GM19397 (cell line): ENCODE measurements around the gene BLOC1S1.

Experiments used
- ATAC-seq: cut with Tn5 transposase; IDR thresholded peaks from one replicate; pipeline ENCODE4 v1.9.1; 2021; ENCODE audit warnings: mild to moderate bottlenecking, moderate library complexity; ENCODE audit not compliant: unreplicated experiment

Gene BLOC1S1

GRCh38 chr12:55694188-55694515 lies 21.7 kb upstream of the BLOC1S1 start:
- ATAC-seq, result no peak

DNA sequence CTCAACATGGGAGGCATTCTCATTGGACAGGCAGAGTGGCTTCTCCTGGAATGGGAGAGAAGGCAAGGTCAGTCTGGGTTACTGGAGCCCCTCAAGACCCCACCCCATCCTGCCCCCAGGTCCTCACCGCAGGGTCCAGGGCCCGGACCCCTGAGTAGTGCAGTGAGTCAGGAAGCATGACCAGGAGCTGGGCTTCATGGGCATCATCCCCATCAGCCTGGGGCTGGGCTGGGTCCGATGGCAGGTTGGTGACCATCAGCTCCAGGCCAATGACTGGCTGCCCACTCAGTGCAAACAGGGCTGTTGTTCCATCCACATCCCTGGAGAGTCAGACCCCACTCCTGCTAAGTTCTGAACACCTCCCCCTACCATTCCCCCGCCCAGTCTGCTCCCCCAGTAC lies 21.2 kb upstream of the BLOC1S1 start:
- no peak for ATAC-seq

DNA sequence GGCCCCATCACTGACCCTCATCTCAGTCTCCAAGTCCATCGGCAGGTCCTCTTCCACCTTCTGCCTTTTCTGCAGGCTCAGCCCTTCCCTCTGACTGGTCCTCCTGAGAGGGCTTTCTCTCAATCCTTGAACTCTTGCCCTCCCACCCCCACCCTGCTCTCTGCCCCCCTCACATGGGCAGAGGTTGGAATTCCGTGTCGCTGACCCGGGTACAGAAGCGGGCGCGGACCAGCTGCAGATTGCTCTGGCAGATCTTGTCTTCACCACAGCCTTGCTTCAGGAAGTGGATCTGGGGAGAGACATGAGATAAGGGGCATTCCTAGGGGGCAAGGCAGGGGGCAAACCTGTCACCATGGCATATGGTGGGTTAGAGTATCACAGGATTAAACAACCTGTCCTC lies 20.5 kb upstream of the BLOC1S1 start:
- no peak for ATAC-seq

DNA sequence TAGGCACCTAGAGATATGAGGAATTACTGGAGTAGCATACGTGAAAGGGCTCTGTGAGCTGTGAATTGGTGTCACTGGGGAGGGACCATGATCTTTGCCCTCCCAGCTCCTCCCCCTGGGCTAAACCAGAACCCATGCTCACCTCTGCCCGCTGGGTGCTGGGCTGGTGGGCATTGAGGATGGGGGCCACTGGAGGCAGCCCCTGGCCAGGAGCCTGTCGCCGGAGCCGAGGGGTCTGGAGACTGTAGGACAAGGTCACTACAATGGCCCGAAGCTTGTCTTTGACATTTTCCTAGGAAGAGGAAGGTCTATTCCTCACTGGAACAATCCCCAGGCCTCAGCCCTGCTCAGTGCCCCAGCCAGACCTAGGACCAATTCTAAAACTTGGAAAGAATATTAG lies 19.7 kb upstream of the BLOC1S1 start:
- no peak for ATAC-seq

DNA sequence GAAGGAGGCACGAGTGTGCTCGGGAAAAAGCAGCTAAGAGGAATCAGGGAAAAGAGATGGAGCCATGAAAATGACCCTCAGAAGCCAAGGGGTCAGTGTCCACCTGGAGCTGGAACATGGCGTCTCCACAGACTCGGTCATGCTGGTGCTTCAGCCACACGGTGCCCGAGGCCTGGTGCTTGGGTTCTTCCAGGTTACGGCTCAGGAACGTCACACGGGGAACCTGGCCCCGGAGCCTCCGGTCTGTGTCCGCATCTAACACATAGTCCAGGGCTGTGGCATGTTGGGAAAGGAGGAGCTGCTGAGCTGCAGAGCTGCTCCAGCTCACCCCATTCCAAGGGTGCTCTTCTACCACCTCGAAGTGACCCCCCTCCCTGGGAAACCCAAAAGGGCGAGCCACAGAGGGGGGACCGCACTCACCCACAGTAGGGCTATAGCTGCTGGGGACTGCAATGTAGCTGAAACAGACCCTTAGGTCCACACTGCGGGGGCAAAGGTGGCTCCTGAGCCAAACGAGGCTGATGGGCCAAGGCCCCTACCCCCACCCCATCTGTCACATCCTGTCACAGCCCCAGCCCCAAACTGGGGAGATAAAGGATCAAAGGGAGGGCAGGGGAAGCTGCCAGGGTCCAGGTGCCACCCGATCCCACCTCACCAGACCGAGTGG lies 18.9 kb upstream of the BLOC1S1 start:
- ATAC-seq, result no peak

DNA sequence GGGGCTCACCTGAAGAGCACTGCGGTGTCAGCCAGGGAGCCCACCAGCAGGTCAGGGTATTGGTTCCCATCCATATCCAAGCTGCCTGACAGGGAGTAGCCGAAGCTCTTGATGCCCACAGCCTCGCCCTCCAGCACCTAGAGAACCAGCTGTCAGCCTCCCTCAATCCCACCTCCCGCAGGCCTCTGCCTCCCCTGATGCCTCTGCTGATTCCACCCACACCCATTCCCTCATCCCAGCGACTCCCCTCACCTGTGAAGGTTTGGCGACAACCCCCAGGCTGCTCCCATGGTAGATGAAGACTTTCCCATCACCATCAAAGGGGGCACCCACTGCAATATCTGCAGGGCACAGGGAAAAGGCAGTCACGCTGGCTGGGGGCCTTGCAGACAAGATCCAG lies 18.2 kb upstream of the BLOC1S1 start:
- ATAC-seq, result no peak

DNA sequence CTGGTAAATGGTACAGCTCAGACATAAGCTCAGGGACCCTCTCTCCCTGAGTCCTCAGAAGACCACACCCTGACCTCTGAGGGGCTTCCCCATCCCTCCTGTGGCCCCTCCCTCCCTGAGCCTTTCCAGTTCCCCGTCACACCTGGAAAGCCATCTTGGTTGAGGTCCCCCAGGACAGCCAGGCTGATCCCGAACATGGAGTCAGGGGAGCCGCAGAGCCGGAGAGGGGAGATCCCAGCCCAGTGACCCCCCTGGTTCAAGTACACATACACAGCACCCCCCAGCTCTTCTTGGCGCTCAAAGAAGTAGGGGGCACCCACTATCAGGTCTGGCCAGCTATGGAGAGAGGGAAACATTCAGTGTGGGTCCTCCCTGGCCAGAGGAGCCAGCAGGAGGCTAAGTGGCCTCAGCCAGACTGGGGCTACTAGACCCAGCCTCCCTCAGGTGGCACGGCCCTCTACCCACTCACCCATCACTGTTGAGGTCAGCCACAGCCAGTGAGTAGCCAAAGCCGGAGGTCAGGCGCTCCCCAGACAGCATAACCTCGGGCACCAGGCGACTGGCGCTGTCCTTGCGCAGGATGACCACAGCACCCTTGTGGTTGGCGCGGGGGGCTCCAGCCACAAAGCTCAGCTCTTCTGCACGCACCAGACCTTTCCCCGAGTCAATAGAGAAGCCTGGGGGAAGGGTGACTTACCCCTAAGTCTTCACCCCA lies 17.4 kb upstream of the BLOC1S1 start:
- ATAC-seq, result no peak

DNA sequence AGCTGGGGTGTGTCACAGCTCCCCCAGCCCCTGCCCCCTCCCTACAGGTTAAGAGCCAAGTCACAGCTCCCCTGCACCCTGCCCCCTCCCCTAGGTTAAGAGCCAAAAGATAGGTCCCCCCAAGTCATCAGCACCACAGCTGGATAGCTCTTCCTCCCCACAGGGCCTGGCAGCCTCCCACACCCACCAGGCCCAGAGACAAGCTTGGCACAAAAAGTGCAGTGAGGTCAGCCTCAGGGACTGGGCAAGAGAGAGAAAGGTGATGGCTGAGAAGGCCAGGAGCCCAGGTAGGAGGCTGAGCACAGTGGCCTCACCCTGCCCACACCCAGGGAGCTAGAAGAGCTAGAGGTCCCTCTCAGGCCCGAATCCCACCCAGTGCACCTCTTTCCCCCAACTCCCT lies 16.9 kb upstream of the BLOC1S1 start:
- no peak for ATAC-seq

- no peak for ATAC-seq
Observed at GRCh38 chr12:55699471-55700055, 16.3 kb upstream of the BLOC1S1 start.

- no peak for ATAC-seq
Observed at GRCh38 chr12:55700255-55701018, 15.4 kb upstream of the BLOC1S1 start.

DNA sequence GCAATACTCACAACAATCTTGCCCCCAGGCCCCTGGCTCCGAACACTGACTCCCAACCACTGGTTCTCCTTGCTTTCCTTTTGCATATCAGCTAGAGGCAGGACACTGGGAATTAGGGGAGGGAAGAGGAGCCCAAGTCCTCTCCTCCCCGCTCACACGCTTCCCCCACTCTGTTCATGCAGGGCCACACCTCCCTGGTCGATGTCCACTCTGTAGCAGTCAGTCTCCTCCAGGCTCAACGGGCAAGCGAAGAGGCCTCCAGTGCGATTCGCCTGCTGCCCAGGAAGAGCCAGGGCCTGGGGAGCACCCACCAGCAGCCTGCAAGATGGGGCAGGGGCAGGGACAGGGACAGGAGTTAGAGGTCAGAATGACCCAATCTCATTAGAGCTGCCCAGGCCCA lies 13.0 kb upstream of the BLOC1S1 start:
- no peak for ATAC-seq

DNA sequence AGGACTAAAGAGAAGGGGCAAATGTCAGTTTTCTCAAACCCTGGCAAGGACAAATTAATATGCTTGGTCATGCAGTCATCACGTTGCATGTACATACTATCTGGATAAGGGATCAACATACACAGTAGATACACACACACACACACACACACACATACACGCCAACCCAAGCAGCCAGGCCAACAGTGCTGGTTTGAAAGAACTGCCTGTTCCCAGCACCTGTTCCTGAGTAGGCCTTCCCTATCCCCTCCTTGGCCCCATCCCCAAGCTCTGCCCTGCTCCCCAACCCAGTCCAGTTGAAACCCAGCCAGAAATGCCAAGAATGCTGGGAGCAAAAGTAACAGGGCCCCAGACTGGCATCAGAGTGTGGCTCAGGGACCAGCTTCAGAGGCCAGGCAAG lies 12.6 kb upstream of the BLOC1S1 start:
- ATAC-seq, result no peak

DNA sequence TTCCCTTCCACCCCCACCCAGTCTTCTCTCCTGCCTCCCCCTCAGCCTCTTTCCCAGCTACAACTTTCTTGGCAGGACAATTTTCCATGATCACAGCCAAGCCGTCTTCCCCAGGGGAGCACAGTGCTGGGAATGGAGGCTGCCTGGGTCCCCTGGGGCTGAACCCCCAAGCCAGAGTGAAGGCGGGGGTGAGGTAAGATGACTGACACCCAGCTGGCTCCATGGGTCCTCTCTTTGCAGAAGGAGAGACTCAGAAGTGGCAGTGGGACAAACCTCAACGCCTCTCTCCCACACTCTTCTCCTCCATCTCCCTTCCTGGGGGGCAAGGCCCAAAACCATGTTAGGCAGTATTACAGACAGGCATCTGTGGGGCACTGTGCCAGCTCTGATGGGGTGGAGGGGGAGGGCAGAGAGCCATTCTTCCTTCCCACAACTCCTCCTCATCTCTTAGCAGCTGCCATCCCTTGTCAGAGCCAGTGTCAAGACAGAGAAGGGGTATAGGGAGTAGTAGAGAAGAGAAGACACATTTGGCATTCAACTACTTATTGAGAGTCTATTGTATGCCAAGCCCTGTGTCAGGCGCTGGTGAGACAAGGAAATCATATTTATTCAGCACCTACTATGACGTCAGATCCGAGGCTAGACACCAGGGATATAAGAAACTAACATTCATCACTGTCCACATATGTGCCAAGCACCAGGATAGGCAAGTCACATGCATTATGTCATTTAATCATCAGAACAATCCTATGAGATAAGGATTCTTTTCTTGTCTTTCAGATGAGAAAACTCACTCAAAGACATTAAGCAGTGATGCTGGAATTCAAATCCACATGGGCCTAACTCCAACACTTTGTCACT lies 11.7 kb upstream of the BLOC1S1 start:
- ATAC-seq, result no peak

GRCh38 chr12:55704824-55705718 lies 10.8 kb upstream of the BLOC1S1 start:
- ATAC-seq, result no peak

DNA sequence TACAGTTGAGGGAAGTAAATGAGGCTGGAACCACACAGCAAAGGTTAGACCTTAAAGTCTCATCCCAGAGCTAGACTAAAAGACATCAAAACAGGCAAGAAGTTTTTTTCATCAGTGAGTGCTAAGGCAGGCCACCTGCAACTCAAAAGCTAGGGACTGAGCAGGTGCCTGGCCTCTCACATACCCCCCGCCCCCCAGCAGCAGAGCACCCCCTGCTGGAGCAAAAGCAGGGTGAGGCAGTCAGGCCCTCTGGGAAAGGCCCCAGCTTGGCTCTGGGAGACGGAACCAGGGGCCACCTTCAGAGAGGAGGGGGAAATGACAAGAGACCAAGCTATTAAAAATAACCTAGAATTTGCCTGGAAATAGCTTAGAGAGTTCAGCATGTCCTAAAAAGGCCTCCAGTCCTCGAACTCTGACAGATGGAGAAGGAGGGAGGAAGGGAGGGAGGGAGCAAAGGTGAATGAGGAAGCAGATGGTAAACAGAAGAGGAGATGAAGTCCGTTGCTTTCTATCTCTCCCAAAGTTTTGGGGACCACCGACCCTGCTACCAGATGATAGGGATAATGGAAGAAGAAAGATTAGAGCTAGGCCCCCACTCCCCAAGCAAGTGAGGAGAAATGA lies 10.0 kb upstream of the BLOC1S1 start:
- no peak for ATAC-seq

DNA sequence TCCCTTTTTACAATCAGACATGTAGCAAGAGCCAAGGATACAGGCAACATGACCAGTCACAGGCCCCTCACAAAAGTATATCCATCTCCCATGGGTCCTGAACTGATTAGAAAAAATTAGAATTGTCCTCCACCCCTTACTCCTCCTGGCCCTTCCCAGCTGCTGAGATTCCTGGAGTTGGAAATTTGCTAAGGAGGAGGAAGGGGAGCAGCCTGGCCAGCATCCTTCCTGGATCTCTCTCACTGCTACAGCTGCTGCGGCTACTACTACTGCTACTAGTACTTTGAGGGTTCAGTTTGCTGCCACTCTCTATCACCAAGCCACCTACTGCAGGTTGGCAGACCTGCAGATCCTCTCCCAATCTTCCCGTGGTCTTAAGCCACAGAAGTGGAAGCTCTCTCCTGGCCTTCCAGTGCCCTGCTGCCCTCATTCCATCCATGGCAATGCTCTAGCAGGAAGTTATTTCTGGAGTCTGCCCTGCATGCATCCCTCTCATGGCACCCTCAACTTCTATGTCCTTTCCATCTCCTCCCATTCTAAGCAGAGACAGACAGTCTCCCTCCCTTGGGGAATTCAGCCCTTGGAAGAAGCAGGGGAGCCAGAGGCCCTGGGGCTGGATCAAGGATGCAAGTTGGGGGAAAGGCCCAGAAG lies 9.2 kb upstream of the BLOC1S1 start:
- no peak for ATAC-seq

DNA sequence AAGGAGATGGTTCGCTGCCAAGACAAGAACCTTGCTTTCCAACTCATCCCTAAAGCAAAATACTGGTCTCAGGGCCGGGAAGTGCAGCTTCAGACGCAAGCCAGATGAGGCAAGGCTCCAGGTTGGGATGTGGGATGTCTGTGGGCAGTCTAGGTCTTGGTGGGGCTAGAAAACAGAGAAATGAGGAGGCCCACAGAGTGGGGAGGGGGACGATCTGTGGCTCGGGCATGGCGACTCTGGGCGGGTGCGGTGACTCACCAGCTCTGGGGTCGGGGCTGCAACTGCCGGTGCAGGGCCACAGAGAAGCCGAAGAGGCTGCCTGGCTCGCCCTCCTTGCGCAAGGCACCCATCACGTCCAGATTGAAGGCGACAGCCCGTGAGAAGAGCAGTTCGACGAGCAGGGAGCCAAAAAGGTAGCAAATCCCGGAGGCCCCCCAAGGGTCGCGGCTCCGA lies 8.6 kb upstream of the BLOC1S1 start:
- no peak for ATAC-seq

- no peak for ATAC-seq
Observed at GRCh38 chr12:55707841-55708694, 7.8 kb upstream of the BLOC1S1 start, which contains the start of gene ITGA7. Gene ITGA7 (minus strand): TSS chr12:55707904. CDS start chr12:55707682, 222 bp downstream.
